Neuronal stem cell (in vitro differentiated cells): Measurements from ENCODE around the gene XKR8.
"Not testable (repeated sequence)": the region's sequence is repeated elsewhere in the genome, so short reads cannot be mapped to it uniquely, and the experiment has no call there.

Source experiments
- DNase-seq: peaks from one replicate; pipeline ENCODE4 v3.0.0-alpha.2; 2013; ENCODE audit warnings: low spot score
- H2AFZ ChIP-seq: one replicate; pipeline ENCODE4 v1.6.1; 2013; ENCODE audit warnings: mild to moderate bottlenecking, low read length, inconsistent platforms
- H2AK5ac ChIP-seq: 2 replicates; pipeline ENCODE4 v1.6.1; 2013; ENCODE audit warnings: low read depth, mild to moderate bottlenecking, inconsistent platforms, low read length, moderate library complexity, mixed read lengths
- H2BK120ac ChIP-seq: 2 replicates; pipeline ENCODE4 v1.6.1; 2013; ENCODE audit warnings: low read depth, mild to moderate bottlenecking, inconsistent platforms, low read length, moderate library complexity, mixed read lengths
- H2BK12ac ChIP-seq: one replicate; pipeline ENCODE4 v1.6.1; 2013; ENCODE audit warnings: low read length, inconsistent platforms
- H2BK15ac ChIP-seq: 2 replicates; pipeline ENCODE4 v1.6.1; 2013; ENCODE audit warnings: mild to moderate bottlenecking, low read length, inconsistent platforms, mixed read lengths
- H2BK5ac ChIP-seq: one replicate; pipeline ENCODE4 v1.6.1; 2013; ENCODE audit warnings: inconsistent platforms, mild to moderate bottlenecking, low read length, moderate library complexity
- H3K14ac ChIP-seq: one replicate; pipeline ENCODE4 v1.6.1; 2013; ENCODE audit warnings: low read length, inconsistent platforms
- H3K18ac ChIP-seq: 2 replicates; pipeline ENCODE4 v1.6.1; 2013; ENCODE audit warnings: low read length, inconsistent platforms
- H3K23ac ChIP-seq: 2 replicates; pipeline ENCODE4 v1.6.1; 2013; ENCODE audit warnings: low read depth, mild to moderate bottlenecking, mixed read lengths, low read length, inconsistent platforms; ENCODE audit not compliant: poor library complexity
- H3K27ac ChIP-seq: replicated peaks from 3 replicates; pipeline ENCODE4 v1.5.1; 2013; ENCODE audit warnings: low read length, inconsistent platforms
- H3K27me3 ChIP-seq, 3 experiments: 2 replicates each; pipeline ENCODE4 v1.6.1; 2013; ENCODE audit warnings: low read length in 3 of 3, mild to moderate bottlenecking in 2 of 3, inconsistent platforms in 1 of 3, low read depth in 1 of 3, mixed read lengths in 1 of 3, moderate library complexity in 1 of 3; ENCODE audit not compliant: control insufficient read depth in 3 of 3, insufficient read depth in 3 of 3
- H3K36me3 ChIP-seq, 2 donors: replicated peaks in 1 of 2; 2 replicates each; pipeline ENCODE4 v1.6.1; 2013; ENCODE audit warnings: low read length in 2 of 2; ENCODE audit not compliant: control insufficient read depth in 2 of 2, insufficient read depth in 2 of 2
- H3K4ac ChIP-seq: 2 replicates; pipeline ENCODE4 v1.6.1; 2013; ENCODE audit warnings: inconsistent platforms, mild to moderate bottlenecking, low read length, moderate library complexity
- H3K4me1 ChIP-seq, 2 donors: 1 replicate in 1 of 2; 2 replicates in 1 of 2; pipeline ENCODE4 v1.6.1; 2013; ENCODE audit warnings: low read length in 2 of 2, low read depth in 1 of 2; ENCODE audit not compliant: control insufficient read depth in 2 of 2, insufficient read depth in 1 of 2
- H3K4me2 ChIP-seq: one replicate; pipeline ENCODE4 v1.6.1; 2013; ENCODE audit warnings: mild to moderate bottlenecking, low read length, inconsistent platforms; ENCODE audit not compliant: insufficient read depth, poor library complexity, severe bottlenecking
- H3K4me3 ChIP-seq, 2 donors: 2 replicates each; pipeline ENCODE4 v1.5.1; 2013; ENCODE audit warnings: low read length in 2 of 2, mild to moderate bottlenecking in 2 of 2, inconsistent platforms in 1 of 2, moderate library complexity in 1 of 2
- H3K79me1 ChIP-seq: one replicate; pipeline ENCODE4 v1.6.1; 2013; ENCODE audit warnings: low read depth, mild to moderate bottlenecking, inconsistent platforms, low read length, moderate library complexity
- H3K9ac ChIP-seq: one replicate; pipeline ENCODE4 v1.6.1; 2013; ENCODE audit warnings: mild to moderate bottlenecking, low read depth, low read length, inconsistent platforms; ENCODE audit not compliant: poor library complexity
- H3K9me3 ChIP-seq, 2 donors: replicated peaks in 1 of 2; 2 replicates each; pipeline versions ENCODE3 to v1.6.1; 2013; ENCODE audit warnings: low read length in 2 of 2, mild to moderate bottlenecking in 2 of 2, inconsistent platforms in 1 of 2, low read depth in 1 of 2, mixed read lengths in 1 of 2, moderate library complexity in 1 of 2; ENCODE audit not compliant: control insufficient read depth in 2 of 2, insufficient read depth in 1 of 2
- H4K8ac ChIP-seq: one replicate; pipeline ENCODE4 v1.6.1; 2013; ENCODE audit warnings: low read depth, mild to moderate bottlenecking, inconsistent platforms, low read length, moderate library complexity
- H4K91ac ChIP-seq: one replicate; pipeline ENCODE4 v1.6.1; 2013; ENCODE audit warnings: low read length, low read depth, mild to moderate bottlenecking, inconsistent platforms; ENCODE audit not compliant: poor library complexity
- WGBS, 2 donors: extraction: QIAGEN DNeasy Blood & Tissue Kit; methylation state at CpG; one replicate each; pipeline ENCODE4 v1.1.7; 2013; ENCODE audit warnings: missing lambda C conversion rate in 2 of 2, mixed read lengths in 1 of 2; ENCODE audit not compliant: insufficient read length in 2 of 2, insufficient replicate concordance in 1 of 2; ENCODE audit errors: extremely low coverage in 2 of 2; 5-methylcytosine and 5-hydroxymethylcytosine counted together

The XKR8 gene

GRCh38 chr1:27994526-27994925 lies 34.8 kb downstream of the XKR8 start:
- H3K4me2 ChIP-seq, H3K4ac ChIP-seq, H3K27me3 ChIP-seq, H3K14ac ChIP-seq, H3K79me1 ChIP-seq, H3K4me3 ChIP-seq, H3K4me1 ChIP-seq, H4K8ac ChIP-seq, H2BK12ac ChIP-seq, H3K9ac ChIP-seq, H2BK120ac ChIP-seq, H3K27ac ChIP-seq, DNase-seq, H3K18ac ChIP-seq, H3K23ac ChIP-seq, H2BK5ac ChIP-seq, H2AK5ac ChIP-seq, H3K9me3 ChIP-seq, H2BK15ac ChIP-seq, H4K91ac ChIP-seq, H2AFZ ChIP-seq: not testable (repeated sequence)
- no CpG with 5 or more reads among the region's 6 CpGs for WGBS, 2 donors
- peaks cover 23 to 98% of the 10 kb centered on the region in 2 donors for H3K36me3 ChIP-seq

- Histone ChIP-seq H2BK5ac (no peak overlapping the region), H3K18ac (no peak overlapping the region), H3K14ac (no peak overlapping the region), H3K23ac (no peak overlapping the region), H4K8ac (no peak overlapping the region), H3K9ac (no peak overlapping the region), H2BK12ac (no peak overlapping the region), H3K4me3 (no peak overlapping the region), H3K27me3 (no peaks in the 10 kb centered on the region), H2BK15ac (no peak overlapping the region), H3K9me3 (no peaks in the 10 kb centered on the region), H2AFZ (no peak overlapping the region), H2AK5ac (no peak overlapping the region), H3K4ac (no peak overlapping the region), H3K36me3 (peaks cover 11 to 84% of the 10 kb centered on the region in 2 donors), H3K4me1 (no peaks in the 10 kb centered on the region), H3K79me1 (no peaks in the 10 kb centered on the region), H4K91ac (no peak overlapping the region), H3K4me2 (no peak overlapping the region), H2BK120ac (no peak overlapping the region), H3K27ac (no peak overlapping the region)
- DNase-seq = no peak
- no CpG with 5 or more reads among the region's 1 CpG for WGBS, 2 donors
Observed at GRCh38 chr1:27999055-27999454, 39.3 kb downstream of the XKR8 start.

GRCh38 chr1:28002600-28002999 lies 42.8 kb downstream of the XKR8 start:
- H3K27ac ChIP-seq = no peak overlapping the region
- no peak overlapping the region for H2AK5ac ChIP-seq
- no peaks in the 10 kb centered on the region for H3K9me3 ChIP-seq
- H3K14ac ChIP-seq = no peak overlapping the region
- no peak for DNase-seq
- H2BK15ac ChIP-seq = no peak overlapping the region
- H3K4ac ChIP-seq = no peak overlapping the region
- no CpG with 5 or more reads among the region's 10 CpGs for WGBS, 2 donors
- H2BK5ac ChIP-seq = no peak overlapping the region
- no peak overlapping the region for H3K18ac ChIP-seq
- H3K27me3 ChIP-seq = no peaks in the 10 kb centered on the region
- H2BK120ac ChIP-seq = no peak overlapping the region
- peaks cover 7 to 73% of the 10 kb centered on the region in 2 donors for H3K36me3 ChIP-seq
- H3K23ac ChIP-seq = no peak overlapping the region
- H3K9ac ChIP-seq = no peak overlapping the region
- no peak overlapping the region for H4K8ac ChIP-seq
- H3K4me1 ChIP-seq = no peaks in the 10 kb centered on the region
- H3K4me3 ChIP-seq = no peak overlapping the region
- no peak overlapping the region for H2BK12ac ChIP-seq
- no peak overlapping the region for H2AFZ ChIP-seq
- H3K4me2 ChIP-seq = no peak overlapping the region
- H4K91ac ChIP-seq = no peak overlapping the region
- H3K79me1 ChIP-seq = no peaks in the 10 kb centered on the region

GRCh38 chr1:28003117-28003516 lies 43.3 kb downstream of the XKR8 start:
- H4K91ac ChIP-seq, H3K14ac ChIP-seq, H3K9ac ChIP-seq, H3K9me3 ChIP-seq, H3K79me1 ChIP-seq, H2AFZ ChIP-seq, H3K27me3 ChIP-seq, H2BK120ac ChIP-seq, H3K27ac ChIP-seq, H3K4me3 ChIP-seq, H2BK15ac ChIP-seq, H3K4me2 ChIP-seq, H2AK5ac ChIP-seq, H3K23ac ChIP-seq, DNase-seq, H3K4me1 ChIP-seq, H3K18ac ChIP-seq, H2BK12ac ChIP-seq, H2BK5ac ChIP-seq, H4K8ac ChIP-seq, H3K4ac ChIP-seq: not testable (repeated sequence)
- WGBS, 2 donors = no CpG with 5 or more reads among the region's 8 CpGs
- H3K36me3 ChIP-seq = peaks cover 5 to 68% of the 10 kb centered on the region in 2 donors
